Measurements from ENCODE around the gene ZBTB7C.

Gene ZBTB7C

GRCh38 chr18:48074929-48075706, 334.1 kb downstream of the ZBTB7C start:
- DNase-seq, result no peak

GRCh38 chr18:48073211-48073930, 335.8 kb downstream of the ZBTB7C start:
- DNase-seq, result no peak

- DNase-seq, result no peak
These were observed 336.6 kb downstream of the ZBTB7C start for GRCh38 chr18:48072428-48073204.

GRCh38 chr18:48068916-48069445, 340.2 kb downstream of the ZBTB7C start:
- DNase-seq, result no peak

- DNase-seq, result no peak
These were observed 342.9 kb downstream of the ZBTB7C start for GRCh38 chr18:48066225-48066652.

- no peak for DNase-seq
These were observed 343.6 kb downstream of the ZBTB7C start for GRCh38 chr18:48065601-48065995.

GRCh38 chr18:48064978-48065600, 344.1 kb downstream of the ZBTB7C start:
- DNase-seq, result no peak

- DNase-seq, result no peak
These were observed 347.2 kb downstream of the ZBTB7C start for GRCh38 chr18:48061781-48062570.

- no peak for DNase-seq
These were observed 348.2 kb downstream of the ZBTB7C start for GRCh38 chr18:48060970-48061369.

- no peak for DNase-seq
These were observed 348.8 kb downstream of the ZBTB7C start for GRCh38 chr18:48060346-48060745.

GRCh38 chr18:48059455-48060010, 349.6 kb downstream of the ZBTB7C start:
- DNase-seq, result no peak

- DNase-seq, result no peak
These were observed 350.7 kb downstream of the ZBTB7C start for GRCh38 chr18:48058486-48058885.

GRCh38 chr18:48057018-48057417, 352.2 kb downstream of the ZBTB7C start:
- no peak for DNase-seq

- DNase-seq, result no peak
These were observed 353.8 kb downstream of the ZBTB7C start for GRCh38 chr18:48055351-48055750.

- DNase-seq, result no peak
These were observed 355.0 kb downstream of the ZBTB7C start for GRCh38 chr18:48053881-48054816.

GRCh38 chr18:48052842-48053241, 356.3 kb downstream of the ZBTB7C start:
- DNase-seq, result no peak

- DNase-seq, result no peak
These were observed 357.0 kb downstream of the ZBTB7C start for GRCh38 chr18:48051945-48052840.

GRCh38 chr18:48050176-48050575, 359.0 kb downstream of the ZBTB7C start:
- DNase-seq, result no peak

GRCh38 chr18:48049757-48050156, 359.4 kb downstream of the ZBTB7C start:
- no peak for DNase-seq
